GM10847 (cell line): ENCODE data around the gene SEPTIN10.

Experiments
- POLR2A ChIP-seq: IDR thresholded peaks from 2 replicates; pipeline ENCODE4 v1.6.1; 2011; ENCODE audit not compliant: insufficient read length; ENCODE audit errors: extremely low read depth

Gene SEPTIN10

GRCh38 chr2:109582928-109583895, 30.6 kb downstream of the SEPTIN10 start:
- TF ChIP-seq POLR2A = no peak

- no peak for TF ChIP-seq POLR2A
These were observed 38.4 kb downstream of the SEPTIN10 start for GRCh38 chr2:109575373-109575772.

- TF ChIP-seq POLR2A = no peak
These were observed 49.7 kb downstream of the SEPTIN10 start for GRCh38 chr2:109563980-109564550.

- no peak for TF ChIP-seq POLR2A
These were observed 50.5 kb downstream of the SEPTIN10 start for GRCh38 chr2:109563288-109563687.

- no peak for TF ChIP-seq POLR2A
These were observed 51.3 kb downstream of the SEPTIN10 start for GRCh38 chr2:109562421-109562820.

GRCh38 chr2:109560265-109560664, 53.5 kb downstream of the SEPTIN10 start:
- no peak for TF ChIP-seq POLR2A

- TF ChIP-seq POLR2A = no peak
These were observed 55.5 kb downstream of the SEPTIN10 start for GRCh38 chr2:109558076-109558882.

GRCh38 chr2:109557309-109557708, 56.5 kb downstream of the SEPTIN10 start:
- TF ChIP-seq POLR2A = no peak

- no peak for TF ChIP-seq POLR2A
These were observed 58.3 kb downstream of the SEPTIN10 start for GRCh38 chr2:109555346-109555900.

- TF ChIP-seq POLR2A = no peak
These were observed 59.0 kb downstream of the SEPTIN10 start for GRCh38 chr2:109554758-109555157.

- TF ChIP-seq POLR2A = no peak
These were observed 64.7 kb downstream of the SEPTIN10 start for GRCh38 chr2:109549016-109549590.

GRCh38 chr2:109547280-109547679, 66.5 kb downstream of the SEPTIN10 start:
- TF ChIP-seq POLR2A = no peak

GRCh38 chr2:109545828-109546713, 67.7 kb downstream of the SEPTIN10 start:
- no peak for TF ChIP-seq POLR2A

- TF ChIP-seq POLR2A = no peak
These were observed 71.4 kb downstream of the SEPTIN10 start for GRCh38 chr2:109542384-109542783.
